ENCODE measurements around the gene MTA1.

Gene MTA1

GRCh38 chr14:105501504-105502291 lies 82.1 kb downstream of the MTA1 start:
- no peak for DNase-seq

- no peak for DNase-seq
These were observed 83.0 kb downstream of the MTA1 start for GRCh38 chr14:105502446-105503295.

- DNase-seq = no peak
These were observed 83.6 kb downstream of the MTA1 start for GRCh38 chr14:105503296-105503640.

GRCh38 chr14:105503935-105504692 lies 84.5 kb downstream of the MTA1 start:
- DNase-seq = no peak

- no peak for DNase-seq
These were observed 85.5 kb downstream of the MTA1 start for GRCh38 chr14:105505101-105505500.

DNA sequence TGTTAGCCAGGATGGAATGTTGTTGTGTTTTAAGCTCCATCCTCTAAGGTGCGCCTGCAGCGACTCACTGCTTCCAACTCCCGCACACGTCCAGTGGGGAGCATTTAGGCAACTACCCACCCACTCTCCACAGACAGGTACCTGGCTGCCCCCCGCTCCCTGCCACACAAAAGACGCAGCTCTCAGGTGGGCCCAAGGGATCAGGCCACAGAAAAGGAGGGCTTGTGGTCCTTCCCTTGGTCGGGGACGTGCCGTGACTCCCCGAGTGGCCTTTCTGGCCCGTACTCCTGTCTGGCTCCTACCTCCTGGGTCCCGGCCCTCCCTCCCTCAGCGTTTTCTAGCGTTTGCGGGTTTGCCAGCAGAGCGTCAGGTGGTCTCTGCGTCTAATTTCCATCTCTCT lies 87.6 kb downstream of the MTA1 start:
- DNase-seq = no peak

DNA sequence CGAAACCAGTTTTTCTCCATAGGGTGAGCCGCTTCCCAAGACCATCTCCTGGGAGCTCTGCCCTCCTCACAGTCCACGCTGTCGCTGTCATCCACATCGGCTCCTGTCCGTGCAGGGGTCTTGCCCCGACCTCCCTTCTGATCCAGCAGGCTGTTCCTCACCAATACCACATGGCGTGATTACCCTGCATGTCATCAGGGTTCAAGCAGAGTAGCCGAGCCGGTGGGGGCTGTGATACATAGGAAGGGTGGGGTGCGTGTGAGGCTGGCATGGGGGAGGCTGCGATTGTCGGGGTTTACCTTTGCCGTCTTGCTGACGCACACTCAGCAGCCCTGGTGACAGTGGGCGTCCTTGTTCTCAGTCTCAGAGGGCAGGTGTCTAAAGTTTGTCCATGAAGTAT lies 88.4 kb downstream of the MTA1 start:
- no peak for DNase-seq

- DNase-seq = no peak
These were observed 89.0 kb downstream of the MTA1 start for GRCh38 chr14:105508601-105509000.

- DNase-seq = no peak
These were observed 97.5 kb downstream of the MTA1 start for GRCh38 chr14:105517096-105517495.

DNA sequence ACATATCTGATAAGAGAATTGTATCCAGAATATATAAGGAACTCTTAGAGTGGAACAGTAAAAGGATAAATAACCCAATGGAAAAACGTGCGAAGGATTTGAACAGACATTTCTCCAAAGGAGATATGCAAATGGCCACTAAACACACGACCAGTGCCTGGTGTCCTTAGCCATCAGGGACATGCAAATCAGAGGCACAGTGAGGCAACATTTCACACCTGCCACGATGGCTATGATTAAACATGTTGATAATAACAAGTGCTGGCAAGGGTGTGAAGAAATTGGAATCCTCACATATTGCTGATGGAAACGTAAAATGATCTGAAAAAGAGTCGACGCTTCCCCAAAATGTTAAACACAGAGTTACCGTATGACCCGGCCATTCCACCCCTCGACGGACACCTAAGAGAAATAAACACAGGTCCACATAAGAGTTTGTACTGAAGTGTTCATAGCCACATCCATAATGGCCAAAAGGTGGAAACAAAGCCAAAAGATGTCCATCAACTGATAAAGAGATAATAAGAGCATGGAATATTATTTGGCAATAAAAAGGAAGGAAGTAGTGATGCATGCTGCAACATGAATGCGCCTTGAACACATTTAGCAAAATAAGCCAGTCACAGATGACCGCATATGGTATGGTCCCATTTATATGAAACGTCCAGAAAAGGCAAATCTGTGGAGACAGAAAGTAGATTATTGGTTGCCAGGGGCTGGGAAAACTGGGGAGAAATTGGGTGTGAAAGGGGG lies 100.5 kb downstream of the MTA1 start:
- DNase-seq = no peak

Data from KG1 (cell line).